GM12891 (cell line): ENCODE results near the gene KIF14.

Experiments used
- POLR2A ChIP-seq: IDR thresholded peaks from 2 replicates; pipeline ENCODE4 v1.6.1; 2011; ENCODE audit warnings: low read depth, low read length, control low read depth
- POLR2AphosphoS5 ChIP-seq: IDR thresholded peaks from 2 replicates; pipeline ENCODE4 v1.6.1; 2011; ENCODE audit warnings: low read depth, low read length, control low read depth

GRCh38 chr1:200535605-200536004 is 84.9 kb downstream of the KIF14 start:
- TF ChIP-seq POLR2A (no peak), POLR2AphosphoS5 (no peak)
